Muscle layer of colon (tissue), 2 donors: Measurements from ENCODE around the gene PIAS3.

ENCODE experiments used
- H3K27ac ChIP-seq: one replicate; pipeline ENCODE4 v1.7.0; 2013; ENCODE audit warnings: low read depth, mild to moderate bottlenecking, low read length, moderate library complexity
- H3K27me3 ChIP-seq, 2 donors: one replicate each; pipeline ENCODE4 v1.7.0; 2013; ENCODE audit warnings: low read length in 2 of 2, mild to moderate bottlenecking in 2 of 2; ENCODE audit not compliant: insufficient read depth in 2 of 2, control insufficient read depth in 1 of 2
- H3K36me3 ChIP-seq: one replicate; pipeline ENCODE4 v1.7.0; 2013; ENCODE audit warnings: mild to moderate bottlenecking, low read length; ENCODE audit not compliant: insufficient read depth
- H3K4me1 ChIP-seq: one replicate; pipeline ENCODE4 v1.7.0; 2013; ENCODE audit warnings: mild to moderate bottlenecking, low read length; ENCODE audit not compliant: insufficient read depth
- H3K4me3 ChIP-seq, 2 donors: one replicate each; pipeline ENCODE4 v1.7.0; 2013; ENCODE audit warnings: low read length in 2 of 2, low read depth in 1 of 2, mild to moderate bottlenecking in 1 of 2, moderate library complexity in 1 of 2
- H3K9ac ChIP-seq: one replicate; pipeline ENCODE4 v1.7.0; 2013; ENCODE audit warnings: low read length
- H3K9me3 ChIP-seq: one replicate; pipeline ENCODE4 v1.7.0; 2013; ENCODE audit warnings: mild to moderate bottlenecking, low read length
- donor health status: abdominal sarcoma.
- donor health status: Adenocarcinoma of cecum.

PIAS3 gene

GRCh38 chr1:145871994-145872924 is 13.4 kb upstream of the PIAS3 start:
- Histone ChIP-seq H3K9ac (peak overlapping the region; percentile 76), H3K4me3 (peak overlapping the region; percentile 66 to 69), H3K4me1 (peaks cover 13% of the 10 kb centered on the region), H3K36me3 (peaks cover 9% of the 10 kb centered on the region), H3K9me3 (no peaks in the 10 kb centered on the region), H3K27me3 (no peaks in the 10 kb centered on the region), H3K27ac (peak overlapping the region; percentile 75)

- H3K9ac ChIP-seq = no peak overlapping the region
- peaks cover 18% of the 10 kb centered on the region for H3K36me3 ChIP-seq
- peaks cover 13% of the 10 kb centered on the region for H3K4me1 ChIP-seq
- H3K27ac ChIP-seq = no peak overlapping the region
- no peaks in the 10 kb centered on the region for H3K27me3 ChIP-seq
- no peaks in the 10 kb centered on the region for H3K9me3 ChIP-seq
- H3K4me3 ChIP-seq = no peak overlapping the region
These were observed 9.4 kb upstream of the PIAS3 start for GRCh38 chr1:145868232-145868631.

GRCh38 chr1:145863282-145864018 is 4.6 kb upstream of the PIAS3 start:
- H3K9me3 ChIP-seq = no peaks in the 10 kb centered on the region
- H3K36me3 ChIP-seq = peaks cover 18% of the 10 kb centered on the region
- peaks cover 6% of the 10 kb centered on the region for H3K4me1 ChIP-seq
- H3K27ac ChIP-seq = no peak overlapping the region
- no peak overlapping the region for H3K9ac ChIP-seq
- no peaks in the 10 kb centered on the region for H3K27me3 ChIP-seq
- H3K4me3 ChIP-seq = no peak overlapping the region

- H3K36me3 ChIP-seq = peaks cover 22% of the 10 kb centered on the region
- H3K4me3 ChIP-seq = peak overlapping the region; percentile 85 to 99
- no peaks in the 10 kb centered on the region for H3K27me3 ChIP-seq
- H3K9ac ChIP-seq = peak overlapping the region; percentile 96
- no peaks in the 10 kb centered on the region for H3K9me3 ChIP-seq
- peaks cover 16% of the 10 kb centered on the region for H3K4me1 ChIP-seq
- peak overlapping the region; percentile 99 for H3K27ac ChIP-seq
These were observed 676 bp upstream of the PIAS3 start for GRCh38 chr1:145859491-145860023.

- Histone ChIP-seq H3K4me3 (peak overlapping the region; percentile 85 to 99), H3K27me3 (no peaks in the 10 kb centered on the region), H3K4me1 (peaks cover 16% of the 10 kb centered on the region), H3K27ac (peak overlapping the region; percentile 99), H3K9me3 (no peaks in the 10 kb centered on the region), H3K36me3 (peaks cover 34% of the 10 kb centered on the region), H3K9ac (peak overlapping the region; percentile 18)
These were observed 512 bp downstream of the PIAS3 start for GRCh38 chr1:145858238-145858900.

- H3K9me3 ChIP-seq = no peaks in the 10 kb centered on the region
- no peak overlapping the region for H3K4me3 ChIP-seq
- no peaks in the 10 kb centered on the region for H3K27me3 ChIP-seq
- peaks cover 16% of the 10 kb centered on the region for H3K4me1 ChIP-seq
- H3K36me3 ChIP-seq = peaks cover 44% of the 10 kb centered on the region
- H3K9ac ChIP-seq = no peak overlapping the region
- H3K27ac ChIP-seq = no peak overlapping the region
These were observed 1.7 kb downstream of the PIAS3 start for GRCh38 chr1:145857170-145857569.

GRCh38 chr1:145855426-145855948 is 3.4 kb downstream of the PIAS3 start:
- H3K9ac ChIP-seq = no peak overlapping the region
- H3K36me3 ChIP-seq = peaks cover 58% of the 10 kb centered on the region
- H3K27ac ChIP-seq = no peak overlapping the region
- peaks cover 16% of the 10 kb centered on the region for H3K4me1 ChIP-seq
- H3K27me3 ChIP-seq = no peaks in the 10 kb centered on the region
- H3K9me3 ChIP-seq = no peaks in the 10 kb centered on the region
- H3K4me3 ChIP-seq = no peak overlapping the region

- Histone ChIP-seq H3K27ac (no peak overlapping the region), H3K9ac (no peak overlapping the region), H3K36me3 (peaks cover 58% of the 10 kb centered on the region)
These were observed 9.3 kb downstream of the PIAS3 start for GRCh38 chr1:145849356-145850160.

GRCh38 chr1:145847827-145848226 is 11.1 kb downstream of the PIAS3 start:
- H3K4me1 ChIP-seq = peaks cover 10% of the 10 kb centered on the region
- H3K9ac ChIP-seq = no peak overlapping the region
- H3K27ac ChIP-seq = no peak overlapping the region
- H3K4me3 ChIP-seq = no peak overlapping the region
- no peaks in the 10 kb centered on the region for H3K27me3 ChIP-seq
- no peaks in the 10 kb centered on the region for H3K9me3 ChIP-seq
- H3K36me3 ChIP-seq = peaks cover 42% of the 10 kb centered on the region

More at GRCh38 chr1:145849356-145850160, 9.3 kb downstream of the PIAS3 start:
- Histone ChIP-seq H3K27me3 (no peaks in the 10 kb centered on the region), H3K4me3 (no peak overlapping the region), H3K9me3 (no peaks in the 10 kb centered on the region), H3K4me1 (peaks cover 8% of the 10 kb centered on the region)

GRCh38 chr1:145846201-145846612 is 12.7 kb downstream of the PIAS3 start:
- Histone ChIP-seq H3K36me3 (peaks cover 43% of the 10 kb centered on the region), H3K9ac (peak overlapping the region; percentile 55), H3K27me3 (no peaks in the 10 kb centered on the region), H3K9me3 (no peaks in the 10 kb centered on the region), H3K4me3 (peak overlapping the region; percentile 62 to 73), H3K4me1 (peaks cover 10% of the 10 kb centered on the region), H3K27ac (peak overlapping the region; percentile 92)
